NCI-H82 treated with DMSO at 0.1 percent for 48 hours (cell line): ENCODE data around the gene VAT1L.
A peak's percentile ranks its signal among the peaks of the same experiment; 100 is the strongest.

Experiments
- DNase-seq: peaks from one replicate; lab custom pipeline; 2025; ENCODE audit not compliant: unreplicated experiment; lab: John Stamatoyannopoulos, UW

VAT1L gene

GRCh38 chr16:77781091-77781490 is 7.3 kb upstream of the VAT1L start:
- no peak for DNase-seq

DNA sequence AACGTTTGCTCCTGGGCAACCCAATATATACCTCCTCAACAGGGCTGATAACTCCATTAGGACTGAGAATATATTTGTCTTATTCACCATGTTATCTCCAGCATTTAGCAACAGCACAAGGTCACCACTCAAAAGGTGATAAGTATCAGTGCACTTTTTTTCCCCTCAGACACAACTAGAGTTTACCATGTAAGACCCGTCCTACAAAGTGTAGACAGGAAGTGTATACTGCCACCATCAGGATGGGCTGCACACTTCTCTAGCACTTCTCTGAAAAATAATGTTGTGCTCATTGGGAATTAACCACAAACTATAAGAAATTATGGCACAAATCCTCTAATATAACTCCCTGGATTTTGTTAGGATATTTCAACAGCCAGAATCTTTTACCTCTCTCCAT is 5.7 kb upstream of the VAT1L start:
- peak; percentile 46 for DNase-seq

DNA sequence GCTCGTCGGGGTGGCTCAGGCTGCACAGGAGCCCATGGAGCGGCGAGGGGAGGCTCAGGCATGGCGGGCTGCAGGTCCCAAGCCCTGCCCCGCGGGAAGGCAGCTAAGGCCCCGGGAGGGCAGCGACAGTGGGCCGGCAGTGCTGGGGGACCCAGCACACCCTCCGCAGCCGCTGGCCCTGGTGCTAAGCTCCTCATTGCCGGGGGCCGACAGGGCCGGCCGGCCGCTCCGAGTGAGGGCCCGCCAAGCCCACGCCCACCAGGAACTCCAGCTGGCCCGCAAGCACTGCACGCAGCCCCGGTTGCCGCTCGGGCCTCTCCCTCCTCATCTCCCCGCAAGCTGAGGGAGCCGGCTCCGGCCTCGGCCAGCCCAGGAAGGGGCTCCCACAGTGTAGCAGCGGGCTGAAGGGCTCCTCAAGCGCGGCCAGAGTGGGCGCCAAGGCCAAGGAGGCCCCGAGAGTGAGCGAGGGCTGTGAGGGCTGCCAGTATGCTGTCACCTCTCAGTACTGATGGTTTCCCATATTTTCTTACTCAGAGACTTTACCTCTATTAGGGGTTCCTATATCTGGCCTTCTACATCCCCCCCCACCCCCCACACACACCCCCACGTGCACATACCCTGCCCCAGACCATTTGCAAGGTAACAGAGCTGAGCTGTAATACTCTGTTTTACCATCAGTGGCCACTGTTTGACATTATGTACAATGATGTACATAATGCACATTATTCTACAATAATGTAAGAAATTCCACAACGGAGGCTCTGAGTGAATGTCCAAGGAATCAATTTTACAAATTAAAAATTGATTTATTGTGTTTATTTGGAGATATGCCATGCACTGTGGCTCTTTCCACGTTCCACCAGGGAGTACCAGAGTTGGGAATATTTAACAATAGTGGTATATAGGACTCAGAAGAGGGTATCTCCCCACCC is 3.7 kb upstream of the VAT1L start:
- no peak for DNase-seq

DNA sequence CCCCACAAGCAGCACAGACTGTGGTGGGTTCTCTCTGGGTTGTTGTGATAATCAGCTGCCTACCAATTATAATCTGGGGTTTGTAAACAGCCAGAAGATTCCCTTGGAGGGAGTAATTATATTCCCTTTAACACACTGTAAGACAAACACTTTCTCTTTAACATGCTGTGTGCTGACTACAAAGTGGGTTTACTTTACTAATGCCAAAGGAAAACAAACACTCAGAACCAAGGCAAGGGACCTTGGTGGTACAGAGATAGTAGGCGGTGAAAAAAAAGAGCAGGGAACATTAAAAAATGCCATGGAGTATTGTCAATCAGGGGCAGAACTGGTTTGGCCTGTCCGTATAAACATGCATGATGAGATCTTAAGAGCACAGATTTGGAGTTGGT is 3.0 kb upstream of the VAT1L start:
- no peak for DNase-seq

GRCh38 chr16:77786186-77786847 is 2.0 kb upstream of the VAT1L start:
- no peak for DNase-seq

DNA sequence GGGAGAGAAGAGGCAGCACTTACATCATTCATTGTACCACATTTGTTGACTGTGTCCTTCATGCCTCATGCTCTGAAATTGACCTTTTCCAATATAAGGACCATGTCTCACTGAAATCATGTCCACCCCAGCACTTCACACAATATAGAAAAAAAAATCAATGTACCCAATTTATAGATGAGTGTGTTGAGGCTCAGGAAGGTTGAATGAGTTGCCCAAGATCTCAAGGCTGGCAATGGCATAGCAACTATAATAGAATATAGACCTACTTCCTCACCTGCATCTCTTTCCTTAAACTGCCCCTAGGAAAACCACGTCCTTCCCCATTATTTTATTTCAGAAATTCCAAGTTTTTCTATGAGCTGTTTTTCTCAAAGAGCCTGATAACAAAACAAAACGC is 912 bp upstream of the VAT1L start:
- DNase-seq: no peak

DNA sequence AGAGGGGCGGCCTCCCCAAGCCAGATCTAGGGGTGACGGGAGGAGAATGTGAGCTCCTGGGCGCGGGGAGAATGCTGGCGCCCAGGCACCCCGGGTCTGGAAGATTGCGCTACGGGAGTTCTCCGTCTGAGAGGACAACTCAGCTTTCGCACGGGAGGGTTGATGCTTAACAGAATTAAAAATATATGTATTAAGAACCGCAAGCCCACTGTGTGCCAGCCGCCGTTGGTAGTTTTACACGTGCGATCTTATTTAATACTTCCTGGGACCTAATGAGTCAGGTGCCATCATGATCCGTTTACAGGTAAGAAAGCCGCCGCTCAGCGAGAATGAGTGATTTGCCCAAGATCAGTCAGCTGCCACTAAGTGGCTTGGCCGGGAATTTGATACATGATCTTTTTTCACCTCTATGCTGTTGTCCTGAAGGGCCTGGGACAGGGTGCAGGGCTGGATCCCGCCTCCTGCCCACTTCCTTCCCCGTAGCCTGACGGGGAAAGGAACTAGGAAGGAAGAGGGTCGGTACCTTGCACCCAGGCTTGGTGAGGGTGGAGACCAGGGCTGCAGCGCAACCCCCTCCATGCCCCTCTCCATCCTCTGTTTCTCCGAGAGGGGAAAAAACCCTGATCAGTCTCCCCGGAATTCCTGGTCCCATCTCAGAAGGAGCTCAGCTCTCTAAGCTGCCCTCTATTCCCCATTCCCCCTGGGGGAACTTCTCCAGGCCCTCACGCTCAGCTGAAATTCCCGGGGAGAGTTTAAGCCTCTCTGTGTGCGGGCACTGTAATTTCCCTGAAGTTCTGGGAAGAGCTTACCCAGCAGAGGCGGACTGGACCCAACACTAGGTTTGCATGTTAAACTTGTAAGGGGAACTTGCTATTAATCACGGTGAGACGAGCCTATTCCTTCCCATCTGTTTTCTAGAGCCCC is 983 bp downstream of the VAT1L start:
- peak; percentile 19 for DNase-seq

- DNase-seq: peak; percentile 21
These were observed 1.6 kb downstream of the VAT1L start for GRCh38 chr16:77790009-77790372.

DNA sequence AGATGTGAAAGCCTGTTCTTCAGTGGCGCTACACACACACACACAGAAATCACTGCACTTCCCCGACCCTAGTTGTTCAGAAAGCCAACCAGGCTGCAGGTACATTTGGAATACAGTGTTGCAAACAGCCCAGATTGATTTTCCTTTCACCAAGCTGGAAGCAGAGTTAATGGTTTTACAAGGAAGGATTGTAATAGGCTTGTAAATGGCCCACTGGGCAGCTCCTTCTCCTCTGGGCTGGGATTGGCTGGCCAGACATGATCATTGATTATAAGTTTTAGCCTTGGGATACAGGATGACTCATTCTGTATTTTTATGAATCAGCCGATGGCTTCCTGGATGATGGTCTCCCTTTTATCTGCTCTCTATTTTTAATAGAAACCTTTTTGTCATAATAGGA is 2.5 kb downstream of the VAT1L start:
- peak; percentile 33 for DNase-seq

DNA sequence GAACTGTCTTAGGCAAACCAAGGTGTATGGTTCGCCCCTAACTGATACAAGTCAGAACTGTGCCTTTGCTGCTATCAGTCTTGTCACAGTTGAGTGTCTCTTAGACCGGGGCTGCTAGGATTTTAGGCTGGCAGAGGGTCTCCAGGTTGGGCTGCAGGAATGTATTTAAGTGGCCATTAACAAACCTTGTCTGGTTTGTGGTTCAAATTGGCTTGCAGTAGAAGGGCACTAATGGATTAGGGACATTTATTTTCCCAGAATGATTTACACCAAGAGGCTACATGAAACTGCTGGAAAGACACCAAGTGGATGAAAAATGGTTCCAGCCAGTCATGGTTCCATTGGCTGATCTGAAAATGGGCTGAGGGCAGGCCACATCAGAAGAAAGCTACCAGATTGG is 5.1 kb downstream of the VAT1L start:
- no peak for DNase-seq

- DNase-seq: no peak
These were observed 6.2 kb downstream of the VAT1L start for GRCh38 chr16:77794586-77794985.

- DNase-seq: no peak
These were observed 13.5 kb downstream of the VAT1L start for GRCh38 chr16:77801817-77802216.

GRCh38 chr16:77805398-77805797 is 17.0 kb downstream of the VAT1L start:
- no peak for DNase-seq

DNA sequence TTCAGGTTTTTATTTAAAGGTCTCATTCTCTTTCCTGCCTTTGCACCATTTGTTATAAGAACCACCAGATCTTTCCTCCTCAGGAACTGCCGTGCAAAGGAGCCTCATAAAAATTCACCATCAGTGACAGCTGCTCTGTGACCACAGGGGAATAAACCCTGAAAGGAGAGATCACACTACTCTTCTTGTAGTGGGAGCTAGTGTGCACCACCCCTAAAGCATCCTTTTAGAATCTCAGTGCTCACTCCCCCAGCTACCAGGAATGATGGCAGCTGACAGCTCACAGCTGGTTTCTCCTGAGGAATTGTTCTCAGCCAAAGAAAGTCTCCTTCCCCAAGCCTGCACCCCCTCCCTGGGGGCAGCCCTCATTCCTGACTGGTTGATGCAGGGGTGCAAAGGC is 18.7 kb downstream of the VAT1L start:
- DNase-seq: no peak

GRCh38 chr16:77812856-77813500 is 24.6 kb downstream of the VAT1L start:
- no peak for DNase-seq

DNA sequence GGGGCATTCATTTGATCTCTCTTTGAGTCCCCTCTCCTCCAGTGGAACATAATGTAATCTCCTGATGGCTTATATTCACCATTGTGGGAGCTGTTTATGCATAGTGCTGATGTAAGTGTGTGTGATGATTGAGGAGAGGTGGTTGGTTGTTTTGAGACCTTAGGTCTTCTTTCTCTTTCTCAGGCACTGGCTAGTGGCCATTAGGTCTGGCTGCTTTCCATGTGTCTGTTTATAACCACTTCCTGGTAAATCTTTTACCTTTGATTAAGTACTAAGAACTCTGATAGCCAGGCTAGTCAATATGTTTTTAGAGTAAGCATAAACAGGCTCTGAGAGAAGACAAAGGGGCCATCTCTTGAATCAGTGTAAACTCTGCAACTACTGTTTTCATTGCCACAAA is 27.9 kb downstream of the VAT1L start:
- no peak for DNase-seq

- no peak for DNase-seq
These were observed 32.0 kb downstream of the VAT1L start for GRCh38 chr16:77820340-77820739.

GRCh38 chr16:77822661-77823060 is 34.3 kb downstream of the VAT1L start:
- no peak for DNase-seq

DNA sequence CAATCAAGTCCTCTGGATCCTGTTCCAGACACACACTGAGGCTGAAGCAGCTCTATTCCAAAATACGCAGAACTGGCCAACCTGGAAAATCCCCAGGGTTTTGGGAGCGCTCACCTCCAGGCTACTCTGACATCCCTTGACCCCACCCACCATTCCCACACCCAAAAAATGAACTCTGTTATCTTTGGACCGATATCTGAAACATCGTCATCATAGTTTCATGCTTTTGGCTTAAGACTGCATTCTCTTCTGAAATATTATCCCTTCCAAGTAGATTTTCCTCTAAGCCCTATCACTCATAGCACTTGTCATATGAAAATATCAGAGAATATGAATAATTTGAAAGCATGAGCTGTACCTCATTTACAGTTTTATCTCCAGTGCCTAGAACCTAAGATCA is 34.7 kb downstream of the VAT1L start:
- no peak for DNase-seq

DNA sequence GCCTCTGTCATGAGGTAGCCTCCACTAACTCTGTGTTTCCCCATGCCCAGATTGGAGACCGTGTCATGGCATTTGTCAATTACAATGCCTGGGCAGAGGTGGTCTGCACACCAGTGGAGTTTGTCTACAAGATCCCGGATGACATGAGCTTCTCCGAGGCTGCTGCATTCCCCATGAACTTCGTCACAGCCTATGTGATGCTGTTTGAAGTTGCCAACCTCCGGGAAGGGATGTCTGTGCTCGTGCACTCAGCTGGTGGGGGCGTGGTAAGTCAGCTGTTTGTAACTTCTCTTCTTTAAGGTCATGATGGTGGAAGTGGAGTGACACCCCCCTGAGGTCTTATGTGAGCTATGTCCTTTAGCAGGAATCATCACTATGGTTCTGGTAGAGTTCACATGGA is 36.8 kb downstream of the VAT1L start:
- no peak for DNase-seq

DNA sequence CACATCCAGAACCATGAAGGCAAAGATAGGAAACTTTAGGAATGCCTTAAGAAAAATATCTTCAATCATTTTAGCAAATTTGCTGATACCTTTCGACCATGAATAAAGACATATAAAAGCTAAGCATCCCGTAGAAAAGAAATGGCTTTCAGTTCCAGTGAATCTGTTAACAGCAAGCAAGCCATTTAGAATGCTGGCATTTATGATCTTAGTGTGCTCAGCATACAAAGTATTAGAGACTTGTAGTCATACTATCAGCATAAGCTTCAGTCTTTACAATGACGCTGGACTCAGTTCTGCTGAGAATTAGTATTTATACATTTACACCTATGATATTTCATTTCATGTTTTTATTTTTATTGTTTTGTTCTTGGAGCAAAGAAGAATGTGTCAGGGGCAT is 38.7 kb downstream of the VAT1L start:
- DNase-seq: no peak
